Neuronal stem cell (in vitro differentiated cells): ENCODE results near the gene ATG9B.

Experiments used
- DNase-seq: peaks from one replicate; pipeline ENCODE4 v3.0.0-alpha.2; 2013; ENCODE audit warnings: low spot score
- H2AFZ ChIP-seq: one replicate; pipeline ENCODE4 v1.6.1; 2013; ENCODE audit warnings: mild to moderate bottlenecking, low read length, inconsistent platforms
- H2AK5ac ChIP-seq: 2 replicates; pipeline ENCODE4 v1.6.1; 2013; ENCODE audit warnings: low read depth, mild to moderate bottlenecking, inconsistent platforms, low read length, moderate library complexity, mixed read lengths
- H2BK120ac ChIP-seq: 2 replicates; pipeline ENCODE4 v1.6.1; 2013; ENCODE audit warnings: low read depth, mild to moderate bottlenecking, inconsistent platforms, low read length, moderate library complexity, mixed read lengths
- H2BK12ac ChIP-seq: one replicate; pipeline ENCODE4 v1.6.1; 2013; ENCODE audit warnings: low read length, inconsistent platforms
- H2BK15ac ChIP-seq: 2 replicates; pipeline ENCODE4 v1.6.1; 2013; ENCODE audit warnings: mild to moderate bottlenecking, low read length, inconsistent platforms, mixed read lengths
- H2BK5ac ChIP-seq: one replicate; pipeline ENCODE4 v1.6.1; 2013; ENCODE audit warnings: inconsistent platforms, mild to moderate bottlenecking, low read length, moderate library complexity
- H3K14ac ChIP-seq: one replicate; pipeline ENCODE4 v1.6.1; 2013; ENCODE audit warnings: low read length, inconsistent platforms
- H3K18ac ChIP-seq: 2 replicates; pipeline ENCODE4 v1.6.1; 2013; ENCODE audit warnings: low read length, inconsistent platforms
- H3K23ac ChIP-seq: 2 replicates; pipeline ENCODE4 v1.6.1; 2013; ENCODE audit warnings: low read depth, mild to moderate bottlenecking, mixed read lengths, low read length, inconsistent platforms; ENCODE audit not compliant: poor library complexity
- H3K27ac ChIP-seq: replicated peaks from 3 replicates; pipeline ENCODE4 v1.5.1; 2013; ENCODE audit warnings: low read length, inconsistent platforms
- H3K27me3 ChIP-seq, 3 experiments: 2 replicates each; pipeline ENCODE4 v1.6.1; 2013; ENCODE audit warnings: low read length in 3 of 3, mild to moderate bottlenecking in 2 of 3, inconsistent platforms in 1 of 3, low read depth in 1 of 3, mixed read lengths in 1 of 3, moderate library complexity in 1 of 3; ENCODE audit not compliant: control insufficient read depth in 3 of 3, insufficient read depth in 3 of 3
- H3K36me3 ChIP-seq, 2 donors: replicated peaks in 1 of 2; 2 replicates each; pipeline ENCODE4 v1.6.1; 2013; ENCODE audit warnings: low read length in 2 of 2; ENCODE audit not compliant: control insufficient read depth in 2 of 2, insufficient read depth in 2 of 2
- H3K4ac ChIP-seq: 2 replicates; pipeline ENCODE4 v1.6.1; 2013; ENCODE audit warnings: inconsistent platforms, mild to moderate bottlenecking, low read length, moderate library complexity
- H3K4me1 ChIP-seq, 2 donors: 1 replicate in 1 of 2; 2 replicates in 1 of 2; pipeline ENCODE4 v1.6.1; 2013; ENCODE audit warnings: low read length in 2 of 2, low read depth in 1 of 2; ENCODE audit not compliant: control insufficient read depth in 2 of 2, insufficient read depth in 1 of 2
- H3K4me2 ChIP-seq: one replicate; pipeline ENCODE4 v1.6.1; 2013; ENCODE audit warnings: mild to moderate bottlenecking, low read length, inconsistent platforms; ENCODE audit not compliant: insufficient read depth, poor library complexity, severe bottlenecking
- H3K4me3 ChIP-seq, 2 donors: 2 replicates each; pipeline ENCODE4 v1.5.1; 2013; ENCODE audit warnings: low read length in 2 of 2, mild to moderate bottlenecking in 2 of 2, inconsistent platforms in 1 of 2, moderate library complexity in 1 of 2
- H3K79me1 ChIP-seq: one replicate; pipeline ENCODE4 v1.6.1; 2013; ENCODE audit warnings: low read depth, mild to moderate bottlenecking, inconsistent platforms, low read length, moderate library complexity
- H3K9ac ChIP-seq: one replicate; pipeline ENCODE4 v1.6.1; 2013; ENCODE audit warnings: mild to moderate bottlenecking, low read depth, low read length, inconsistent platforms; ENCODE audit not compliant: poor library complexity
- H3K9me3 ChIP-seq, 2 donors: replicated peaks in 1 of 2; 2 replicates each; pipeline versions ENCODE3 to v1.6.1; 2013; ENCODE audit warnings: low read length in 2 of 2, mild to moderate bottlenecking in 2 of 2, inconsistent platforms in 1 of 2, low read depth in 1 of 2, mixed read lengths in 1 of 2, moderate library complexity in 1 of 2; ENCODE audit not compliant: control insufficient read depth in 2 of 2, insufficient read depth in 1 of 2
- H4K8ac ChIP-seq: one replicate; pipeline ENCODE4 v1.6.1; 2013; ENCODE audit warnings: low read depth, mild to moderate bottlenecking, inconsistent platforms, low read length, moderate library complexity
- H4K91ac ChIP-seq: one replicate; pipeline ENCODE4 v1.6.1; 2013; ENCODE audit warnings: low read length, low read depth, mild to moderate bottlenecking, inconsistent platforms; ENCODE audit not compliant: poor library complexity
- WGBS, 2 donors: extraction: QIAGEN DNeasy Blood & Tissue Kit; methylation state at CpG; one replicate each; pipeline ENCODE4 v1.1.7; 2013; ENCODE audit warnings: missing lambda C conversion rate in 2 of 2, mixed read lengths in 1 of 2; ENCODE audit not compliant: insufficient read length in 2 of 2, insufficient replicate concordance in 1 of 2; ENCODE audit errors: extremely low coverage in 2 of 2; 5-methylcytosine and 5-hydroxymethylcytosine counted together

Gene ATG9B

DNA sequence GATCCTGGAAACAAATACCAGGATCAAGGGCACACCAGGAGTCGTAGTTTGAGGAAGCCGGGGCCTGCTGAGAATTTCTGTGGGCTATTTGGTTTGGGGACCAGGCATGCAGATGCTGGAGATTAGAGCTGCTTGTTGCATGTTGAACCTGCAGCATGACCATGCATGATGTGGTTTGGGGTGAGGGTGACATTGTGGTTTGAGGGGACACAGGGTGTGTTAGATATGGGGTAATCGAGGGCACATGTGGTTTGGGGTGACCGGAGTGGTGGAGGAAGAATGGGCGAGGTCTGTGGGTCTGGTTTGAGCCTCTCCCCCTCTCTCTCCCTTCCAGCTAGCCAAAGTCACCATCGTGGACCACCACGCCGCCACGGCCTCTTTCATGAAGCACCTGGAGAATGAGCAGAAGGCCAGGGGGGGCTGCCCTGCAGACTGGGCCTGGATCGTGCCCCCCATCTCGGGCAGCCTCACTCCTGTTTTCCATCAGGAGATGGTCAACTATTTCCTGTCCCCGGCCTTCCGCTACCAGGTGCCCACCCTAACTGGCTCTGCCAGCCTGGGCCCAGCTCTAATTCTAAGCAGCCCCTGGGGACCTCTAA is 23.3 kb downstream of the ATG9B start:
- no peaks in the 10 kb centered on the region for H3K27me3 ChIP-seq
- no peak overlapping the region for H2BK12ac ChIP-seq
- peak overlapping the region; percentile 57 for H2AK5ac ChIP-seq
- peaks cover 4 to 7% of the 10 kb centered on the region in 2 donors for H3K4me1 ChIP-seq
- H3K9ac ChIP-seq, result no peak overlapping the region
- no peak overlapping the region for H4K8ac ChIP-seq
- peak overlapping the region; percentile 52 for H2BK15ac ChIP-seq
- H3K18ac ChIP-seq, result peak overlapping the region; percentile 45
- H3K27ac ChIP-seq, result no peak overlapping the region
- no peak for DNase-seq
- H4K91ac ChIP-seq, result no peak overlapping the region
- no peak overlapping the region for H2BK120ac ChIP-seq
- no peak overlapping the region for H2AFZ ChIP-seq
- no peaks in the 10 kb centered on the region for H3K9me3 ChIP-seq
- no peak overlapping the region for H3K14ac ChIP-seq
- WGBS, 2 donors, result no CpG with 5 or more reads among the region's 13 CpGs
- no peaks in the 10 kb centered on the region for H3K79me1 ChIP-seq
- H3K4me2 ChIP-seq, result no peak overlapping the region
- peaks cover 0 to 11% of the 10 kb centered on the region in 2 donors for H3K36me3 ChIP-seq
- H2BK5ac ChIP-seq, result no peak overlapping the region
- peak overlapping the region; percentile 10 for H3K23ac ChIP-seq
- no peak overlapping the region for H3K4me3 ChIP-seq
- no peak overlapping the region for H3K4ac ChIP-seq

DNA sequence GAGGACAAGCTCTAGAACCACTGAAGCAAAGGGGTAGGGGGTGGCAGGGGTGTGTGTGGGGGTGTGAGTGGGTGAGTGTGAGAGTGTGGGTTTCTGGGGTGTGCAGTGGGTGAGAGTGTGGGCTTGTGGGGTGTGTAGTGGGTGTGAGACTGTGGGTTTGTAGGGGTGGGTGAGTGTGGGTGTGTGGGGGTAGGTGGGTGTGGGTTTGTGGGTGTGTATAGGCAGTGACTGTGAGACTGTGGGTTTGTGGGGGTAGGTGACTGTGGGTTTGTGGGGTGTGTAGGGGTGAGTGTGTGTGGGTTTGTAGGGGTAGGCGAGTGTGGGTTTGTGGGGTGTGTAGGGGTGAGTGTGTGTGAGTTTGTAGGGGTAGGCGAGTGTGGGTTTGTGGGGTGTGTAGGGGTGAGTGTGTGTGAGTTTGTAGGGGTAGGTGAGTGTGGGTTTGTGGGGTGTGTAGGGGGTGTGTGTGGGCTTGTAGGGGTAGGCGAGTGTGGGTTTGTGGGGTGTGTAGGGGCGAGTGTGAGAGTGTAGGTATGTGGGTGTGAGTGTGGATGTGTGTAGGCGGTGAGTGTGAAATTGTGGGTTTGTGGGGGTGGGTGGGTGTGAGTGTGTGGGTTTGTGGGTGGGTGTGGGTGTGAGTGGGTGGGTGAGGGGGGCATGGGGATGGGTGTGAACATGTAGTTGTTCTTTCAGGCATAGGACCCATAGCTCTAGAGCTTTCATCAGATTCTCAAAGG is 24.6 kb downstream of the ATG9B start:
- Histone ChIP-seq H3K18ac (no peak overlapping the region), H2BK5ac (no peak overlapping the region), H3K4me3 (no peak overlapping the region), H3K9ac (no peak overlapping the region), H2BK15ac (peak overlapping the region; percentile 84), H3K4me1 (peaks cover 4 to 13% of the 10 kb centered on the region in 2 donors), H3K4ac (no peak overlapping the region), H2BK120ac (no peak overlapping the region), H4K91ac (no peak overlapping the region), H3K27me3 (no peaks in the 10 kb centered on the region), H4K8ac (no peak overlapping the region), H2AFZ (no peak overlapping the region), H3K27ac (no peak overlapping the region), H2AK5ac (no peak overlapping the region), H3K79me1 (no peaks in the 10 kb centered on the region), H3K36me3 (peaks cover 0 to 11% of the 10 kb centered on the region in 2 donors), H3K23ac (no peak overlapping the region), H3K9me3 (no peaks in the 10 kb centered on the region), H2BK12ac (no peak overlapping the region), H3K14ac (no peak overlapping the region), H3K4me2 (no peak overlapping the region)
- no peak for DNase-seq
- WGBS, 2 donors, result 100% methylated on average over 4 of the region's 5 CpGs; no CpG with 5 or more reads in 1 of the 2 donors

DNA sequence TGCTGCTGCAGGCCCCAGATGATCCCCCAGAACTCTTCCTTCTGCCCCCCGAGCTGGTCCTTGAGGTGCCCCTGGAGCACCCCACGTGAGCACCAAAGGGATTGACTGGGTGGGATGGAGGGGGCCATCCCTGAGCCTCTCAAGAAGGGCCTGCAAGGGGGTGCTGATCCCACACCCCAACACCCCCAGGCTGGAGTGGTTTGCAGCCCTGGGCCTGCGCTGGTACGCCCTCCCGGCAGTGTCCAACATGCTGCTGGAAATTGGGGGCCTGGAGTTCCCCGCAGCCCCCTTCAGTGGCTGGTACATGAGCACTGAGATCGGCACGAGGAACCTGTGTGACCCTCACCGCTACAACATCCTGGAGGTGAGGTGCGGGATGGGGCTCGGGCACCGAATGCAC is 25.3 kb downstream of the ATG9B start:
- Histone ChIP-seq H3K4me3 (no peak overlapping the region), H3K4me2 (no peak overlapping the region), H4K91ac (no peak overlapping the region), H2BK120ac (no peak overlapping the region), H3K27me3 (no peaks in the 10 kb centered on the region), H3K23ac (peak overlapping the region; percentile 30), H3K18ac (peak overlapping the region; percentile 52), H2AK5ac (peak overlapping the region; percentile 79), H3K9me3 (no peaks in the 10 kb centered on the region), H3K79me1 (no peaks in the 10 kb centered on the region), H2AFZ (no peak overlapping the region), H3K36me3 (peaks cover 0 to 11% of the 10 kb centered on the region in 2 donors), H3K9ac (no peak overlapping the region), H2BK5ac (no peak overlapping the region), H3K4me1 (peaks cover 4 to 16% of the 10 kb centered on the region in 2 donors), H2BK15ac (peak overlapping the region; percentile 84), H3K14ac (peak overlapping the region; percentile 4), H2BK12ac (no peak overlapping the region), H3K27ac (no peak overlapping the region), H4K8ac (no peak overlapping the region), H3K4ac (no peak overlapping the region)
- DNase-seq, result no peak
- WGBS, 2 donors, result no CpG with 5 or more reads among the region's 12 CpGs

DNA sequence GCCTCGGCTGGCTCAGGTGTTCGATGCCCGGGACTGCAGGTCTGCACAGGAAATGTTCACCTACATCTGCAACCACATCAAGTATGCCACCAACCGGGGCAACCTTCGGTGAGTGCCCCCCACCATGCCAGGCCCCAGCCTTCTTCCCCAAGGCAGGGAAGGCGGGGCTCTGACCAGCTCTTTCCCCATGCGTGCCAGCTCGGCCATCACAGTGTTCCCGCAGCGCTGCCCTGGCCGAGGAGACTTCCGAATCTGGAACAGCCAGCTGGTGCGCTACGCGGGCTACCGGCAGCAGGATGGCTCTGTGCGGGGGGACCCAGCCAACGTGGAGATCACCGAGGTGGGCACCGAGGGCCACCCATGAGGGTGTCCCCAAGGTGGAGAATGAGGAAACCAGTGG is 26.0 kb downstream of the ATG9B start:
- Histone ChIP-seq H3K9me3 (no peaks in the 10 kb centered on the region), H3K4me3 (no peak overlapping the region), H4K8ac (no peak overlapping the region), H3K23ac (peak overlapping the region; percentile 73), H2AFZ (no peak overlapping the region), H3K4ac (no peak overlapping the region), H2BK120ac (peak overlapping the region; percentile 47), H3K4me2 (no peak overlapping the region), H3K9ac (peak overlapping the region; percentile 40), H4K91ac (no peak overlapping the region), H3K36me3 (peaks cover 0 to 11% of the 10 kb centered on the region in 2 donors), H3K27ac (no peak overlapping the region), H3K18ac (peak overlapping the region; percentile 71), H2BK5ac (no peak overlapping the region), H3K27me3 (no peaks in the 10 kb centered on the region), H2BK12ac (no peak overlapping the region), H3K14ac (no peak overlapping the region), H3K4me1 (peaks cover 10 to 22% of the 10 kb centered on the region in 2 donors), H3K79me1 (no peaks in the 10 kb centered on the region), H2AK5ac (peak overlapping the region; percentile 89), H2BK15ac (peak overlapping the region; percentile 85)
- no peak for DNase-seq
- WGBS, 2 donors, result no CpG with 5 or more reads among the region's 20 CpGs
